Vagina (tissue), 2 donors: ENCODE measurements around the gene PPP3CA. TPM values are rescaled to one million over a fixed set of nuclear protein-coding genes. Genes with fewer than 3 reads are reported as not detected.

Experiments used
- DNase-seq, 2 donors: peaks; one replicate each; pipeline ENCODE4 v3.0.0-alpha.2; 2017; ENCODE audit errors: extremely low spot score in 2 of 2
- H3K27ac ChIP-seq: fragments of 200-600 bp; sonication (generic); one replicate; pipeline ENCODE4 v1.5.1; 2019
- H3K27me3 ChIP-seq: fragments of 200-600 bp; sonication (generic); one replicate; pipeline ENCODE4 v1.5.1; 2019
- H3K36me3 ChIP-seq, 2 donors: fragments of 200-600 bp; sonication (generic); one replicate each; pipeline ENCODE4 v1.5.1; 2017 to 2019
- H3K4me1 ChIP-seq: fragments of 200-600 bp; sonication (generic); one replicate; pipeline ENCODE4 v1.5.1; 2019
- H3K4me3 ChIP-seq, 2 donors: fragments of 200-600 bp; sonication (generic); 1 replicate in 1 of 2; 2 replicates in 1 of 2; pipeline ENCODE4 v1.5.1; 2016 to 2019
- H3K9me3 ChIP-seq: fragments of 200-600 bp; sonication (generic); one replicate; pipeline ENCODE4 v1.5.1; 2019
- POLR2A ChIP-seq, 2 donors: fragments of 450-650 bp; IDR thresholded peaks; one replicate each; pipeline ENCODE4 v1.6.1; 2017; ENCODE audit warnings: antibody characterized with exemption in 2 of 2, mild to moderate bottlenecking in 2 of 2, moderate library complexity in 2 of 2
- POLR2AphosphoS5 ChIP-seq, 2 donors: sonication (generic); formaldehyde crosslinking; IDR thresholded peaks; one replicate each; pipeline ENCODE4 v1.9.0; 2017; ENCODE audit warnings: antibody characterized with exemption in 2 of 2, mild to moderate bottlenecking in 2 of 2, low read depth in 1 of 2; ENCODE audit not compliant: insufficient read depth in 1 of 2
- intact Hi-C: fragments of 100-400 bp; cut with DNase I; formaldehyde crosslinking; loops from one replicate; pipeline ENCODE4 v1.15.1; 2023
- total RNA-seq: library from RNA; depleted of rRNA; stranded (reverse); fragments of >200 nt; gene quantifications from one replicate; pipeline ENCODE4 v1.2.3, GENCODE V29; 2016
- TF ChIP-seq, protein P1 (sequence below), 3 experiments: fragments of 450-650 bp in 2 of 3; fragments of 200-600 bp in 1 of 3; sonication (generic) in 1 of 3; IDR thresholded peaks; one replicate each; pipeline ENCODE4 v1.5.1; 2017 to 2019; ENCODE audit warnings: antibody characterized with exemption in 3 of 3, mild to moderate bottlenecking in 2 of 3, moderate library complexity in 2 of 3

Gene PPP3CA
- total RNA-seq, 1 donor from 2014 or later = 45.9 TPM

DNA sequence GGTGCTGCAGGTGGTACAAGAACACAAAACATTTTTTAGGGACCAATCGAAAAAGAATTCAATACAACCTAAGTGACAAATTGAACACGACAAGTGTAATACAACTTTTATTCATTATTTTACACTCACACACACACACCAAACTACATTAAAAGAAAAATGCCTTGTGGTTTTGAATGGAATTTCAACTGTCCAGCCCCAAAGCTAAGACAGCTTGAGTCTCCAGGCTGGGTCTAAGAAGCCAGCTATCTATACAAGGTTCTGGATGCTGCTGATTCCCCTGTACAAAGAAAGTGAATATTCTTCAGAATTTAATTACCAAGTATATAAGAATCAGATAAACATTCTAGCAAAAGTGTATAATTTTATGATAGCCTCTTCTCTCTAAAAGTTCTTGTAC lies 118.2 kb downstream of the PPP3CA start:
- Histone ChIP-seq H3K4me1 (peaks cover 42% of the 10 kb centered on the region), H3K36me3 (no peaks in the 10 kb centered on the region), H3K27ac (no peak overlapping the region), H3K27me3 (no peaks in the 10 kb centered on the region), H3K9me3 (no peaks in the 10 kb centered on the region), H3K4me3 (no peak overlapping the region)
- no peak for TF ChIP-seq POLR2A (IDR thresholded peaks at IDR 0.05)
- TF ChIP-seq, protein P1, sequence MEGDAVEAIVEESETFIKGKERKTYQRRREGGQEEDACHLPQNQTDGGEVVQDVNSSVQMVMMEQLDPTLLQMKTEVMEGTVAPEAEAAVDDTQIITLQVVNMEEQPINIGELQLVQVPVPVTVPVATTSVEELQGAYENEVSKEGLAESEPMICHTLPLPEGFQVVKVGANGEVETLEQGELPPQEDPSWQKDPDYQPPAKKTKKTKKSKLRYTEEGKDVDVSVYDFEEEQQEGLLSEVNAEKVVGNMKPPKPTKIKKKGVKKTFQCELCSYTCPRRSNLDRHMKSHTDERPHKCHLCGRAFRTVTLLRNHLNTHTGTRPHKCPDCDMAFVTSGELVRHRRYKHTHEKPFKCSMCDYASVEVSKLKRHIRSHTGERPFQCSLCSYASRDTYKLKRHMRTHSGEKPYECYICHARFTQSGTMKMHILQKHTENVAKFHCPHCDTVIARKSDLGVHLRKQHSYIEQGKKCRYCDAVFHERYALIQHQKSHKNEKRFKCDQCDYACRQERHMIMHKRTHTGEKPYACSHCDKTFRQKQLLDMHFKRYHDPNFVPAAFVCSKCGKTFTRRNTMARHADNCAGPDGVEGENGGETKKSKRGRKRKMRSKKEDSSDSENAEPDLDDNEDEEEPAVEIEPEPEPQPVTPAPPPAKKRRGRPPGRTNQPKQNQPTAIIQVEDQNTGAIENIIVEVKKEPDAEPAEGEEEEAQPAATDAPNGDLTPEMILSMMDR (IDR thresholded peaks at IDR 0.05) = no peak
- DNase-seq = no peak
- intact Hi-C loops = no loop called here

DNA sequence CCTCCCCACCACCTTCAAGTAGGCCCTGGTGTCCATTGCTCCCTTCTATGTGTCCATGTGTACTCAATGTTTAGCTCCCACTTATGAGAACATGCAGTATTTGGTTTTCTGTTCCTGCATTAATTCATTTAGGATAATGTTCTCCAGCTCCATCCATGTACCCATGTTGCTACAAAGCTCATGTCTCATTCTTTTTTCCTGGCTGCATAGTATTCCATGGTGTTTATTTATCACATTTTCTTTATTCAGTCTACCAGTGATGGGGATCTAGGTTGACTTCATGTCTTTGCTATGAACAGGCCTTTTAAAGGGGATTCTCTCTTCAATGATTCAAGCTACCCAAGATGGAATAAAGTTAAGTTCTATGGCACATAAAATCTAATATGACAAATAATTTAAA lies 119.6 kb downstream of the PPP3CA start:
- Histone ChIP-seq H3K4me1 (peaks cover 51% of the 10 kb centered on the region), H3K9me3 (no peaks in the 10 kb centered on the region), H3K4me3 (no peak overlapping the region), H3K36me3 (no peaks in the 10 kb centered on the region), H3K27ac (no peak overlapping the region), H3K27me3 (no peaks in the 10 kb centered on the region)
- intact Hi-C loops = no loop called here
- no peak for DNase-seq
- no peak for TF ChIP-seq POLR2A (IDR thresholded peaks at IDR 0.05)
- no peak for TF ChIP-seq POLR2AphosphoS5 (IDR thresholded peaks at IDR 0.05; ENCODE audit: insufficient read depth in 1 of 2, low read depth in 1 of 2)
- TF ChIP-seq, protein P1 (IDR thresholded peaks at IDR 0.05) = no peak

DNA sequence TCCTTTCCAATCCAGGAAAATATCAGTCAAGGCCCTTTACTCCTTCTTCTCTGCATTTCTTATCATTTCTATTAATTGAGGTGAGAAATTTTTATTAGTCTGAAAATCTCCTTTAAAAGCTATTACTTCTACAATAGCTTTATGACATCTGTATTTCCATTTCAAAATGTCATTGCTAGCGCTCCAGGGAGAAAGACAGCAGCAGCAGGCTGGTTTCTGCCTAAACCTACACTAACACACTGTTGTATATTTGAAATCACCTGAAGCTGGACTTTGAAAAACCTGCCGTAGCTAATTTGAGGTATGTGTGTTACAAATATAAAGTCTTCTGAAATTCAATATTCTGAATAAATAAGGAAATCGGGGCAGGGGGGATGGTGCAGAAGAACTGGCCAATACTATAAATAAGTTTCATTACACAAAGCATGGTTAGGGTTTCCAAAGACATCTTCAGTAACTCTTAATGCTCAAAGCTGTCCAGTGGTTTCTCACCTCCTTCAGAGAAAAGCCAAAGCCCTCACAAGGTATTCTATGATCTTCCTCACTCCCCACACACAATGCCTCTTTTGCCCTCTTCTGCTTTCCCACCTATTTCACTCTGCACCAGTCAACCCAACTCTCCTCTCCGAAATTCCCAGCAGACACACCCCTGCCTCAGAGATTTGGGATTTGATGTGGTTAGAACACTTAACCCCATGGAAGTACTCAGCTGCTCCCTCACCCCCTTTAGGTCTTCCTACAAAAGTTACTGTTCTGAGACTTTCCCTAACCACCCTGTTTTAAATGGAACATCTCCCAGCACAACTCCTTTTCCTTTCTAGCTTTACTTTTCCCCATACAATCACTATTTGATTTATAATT lies 122.7 kb downstream of the PPP3CA start:
- Histone ChIP-seq H3K27ac (no peak overlapping the region), H3K4me3 (no peak overlapping the region), H3K36me3 (no peaks in the 10 kb centered on the region), H3K27me3 (no peaks in the 10 kb centered on the region), H3K9me3 (no peaks in the 10 kb centered on the region), H3K4me1 (peaks cover 51% of the 10 kb centered on the region)
- DNase-seq = no peak
- no peak for TF ChIP-seq POLR2AphosphoS5 (IDR thresholded peaks at IDR 0.05; ENCODE audit: insufficient read depth in 1 of 2, low read depth in 1 of 2)
- TF ChIP-seq POLR2A (IDR thresholded peaks at IDR 0.05) = no peak
- TF ChIP-seq, protein P1 (IDR thresholded peaks at IDR 0.05) = no peak
- intact Hi-C loops = no loop called here

DNA sequence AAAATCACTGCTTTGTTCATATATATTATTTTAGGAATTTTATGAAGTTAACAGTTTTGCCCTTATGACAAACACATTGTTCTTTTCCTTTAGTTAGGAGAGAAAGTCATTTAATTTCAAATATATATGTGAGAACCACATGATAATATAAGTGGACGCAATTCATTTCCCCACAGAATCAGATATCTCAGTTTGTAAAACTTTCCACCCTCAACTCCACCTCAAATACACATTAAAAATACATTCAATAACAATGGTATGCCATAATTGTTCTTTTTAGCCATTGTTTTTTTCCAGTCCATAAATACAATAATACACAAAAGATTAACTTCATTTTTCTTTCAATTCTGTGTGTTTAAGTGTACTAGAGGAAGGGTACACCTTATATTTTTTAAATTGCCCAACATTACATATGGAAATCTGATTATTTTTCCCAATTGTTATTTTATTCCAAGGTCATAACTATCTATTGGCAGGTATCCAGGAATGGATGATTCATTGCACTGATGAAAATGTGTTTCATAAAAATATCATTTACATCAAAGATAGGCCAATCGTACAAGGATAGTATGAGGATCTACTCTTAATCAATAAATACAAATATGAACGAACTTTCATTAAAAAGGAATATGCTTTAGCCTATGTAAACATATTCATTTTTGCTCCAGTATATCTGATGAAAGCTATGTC lies 125.0 kb downstream of the PPP3CA start:
- H3K9me3 ChIP-seq = no peaks in the 10 kb centered on the region
- H3K36me3 ChIP-seq = no peaks in the 10 kb centered on the region
- H3K4me3 ChIP-seq = no peak overlapping the region
- H3K27me3 ChIP-seq = no peaks in the 10 kb centered on the region
- intact Hi-C loops = no loop called here
- no peak overlapping the region for H3K27ac ChIP-seq
- no peak for DNase-seq
- peaks cover 61% of the 10 kb centered on the region for H3K4me1 ChIP-seq
- TF ChIP-seq POLR2AphosphoS5 (IDR thresholded peaks at IDR 0.05; ENCODE audit: insufficient read depth in 1 of 2, low read depth in 1 of 2) (no peak), POLR2A (IDR thresholded peaks at IDR 0.05) (no peak)
- TF ChIP-seq, protein P1 (IDR thresholded peaks at IDR 0.05) = no peak

DNA sequence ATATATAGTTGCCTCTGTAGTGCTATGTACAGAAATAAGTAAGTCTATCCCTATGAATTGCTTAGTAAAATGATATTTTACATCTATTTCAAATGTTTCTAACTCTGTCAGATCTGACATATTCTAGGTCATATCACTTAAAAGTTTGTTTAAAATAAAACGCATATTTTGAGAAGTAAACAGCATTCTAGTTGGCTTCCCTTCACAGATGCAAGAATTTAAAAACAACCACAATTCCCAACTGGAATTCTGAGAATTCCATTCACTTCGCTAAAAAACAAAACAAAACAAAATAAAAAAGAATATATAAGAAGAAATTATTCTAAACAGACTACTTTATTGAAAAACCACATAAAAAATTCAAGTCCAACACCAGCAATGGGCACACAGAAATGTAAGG lies 126.0 kb downstream of the PPP3CA start:
- H3K4me1 ChIP-seq = peaks cover 55% of the 10 kb centered on the region
- H3K9me3 ChIP-seq = no peaks in the 10 kb centered on the region
- TF ChIP-seq POLR2A (IDR thresholded peaks at IDR 0.05) (no peak), POLR2AphosphoS5 (IDR thresholded peaks at IDR 0.05; ENCODE audit: insufficient read depth in 1 of 2, low read depth in 1 of 2) (no peak)
- TF ChIP-seq, protein P1 (IDR thresholded peaks at IDR 0.05) = no peak
- H3K27ac ChIP-seq = no peak overlapping the region
- H3K27me3 ChIP-seq = no peaks in the 10 kb centered on the region
- intact Hi-C loops = no loop called here
- H3K4me3 ChIP-seq = no peak overlapping the region
- no peak for DNase-seq
- no peaks in the 10 kb centered on the region for H3K36me3 ChIP-seq
